ENCODE results near the gene PXN.

GRCh38 chr12:120247183-120247582 is 18.3 kb downstream of the PXN start:
- TF ChIP-seq, protein P1, sequence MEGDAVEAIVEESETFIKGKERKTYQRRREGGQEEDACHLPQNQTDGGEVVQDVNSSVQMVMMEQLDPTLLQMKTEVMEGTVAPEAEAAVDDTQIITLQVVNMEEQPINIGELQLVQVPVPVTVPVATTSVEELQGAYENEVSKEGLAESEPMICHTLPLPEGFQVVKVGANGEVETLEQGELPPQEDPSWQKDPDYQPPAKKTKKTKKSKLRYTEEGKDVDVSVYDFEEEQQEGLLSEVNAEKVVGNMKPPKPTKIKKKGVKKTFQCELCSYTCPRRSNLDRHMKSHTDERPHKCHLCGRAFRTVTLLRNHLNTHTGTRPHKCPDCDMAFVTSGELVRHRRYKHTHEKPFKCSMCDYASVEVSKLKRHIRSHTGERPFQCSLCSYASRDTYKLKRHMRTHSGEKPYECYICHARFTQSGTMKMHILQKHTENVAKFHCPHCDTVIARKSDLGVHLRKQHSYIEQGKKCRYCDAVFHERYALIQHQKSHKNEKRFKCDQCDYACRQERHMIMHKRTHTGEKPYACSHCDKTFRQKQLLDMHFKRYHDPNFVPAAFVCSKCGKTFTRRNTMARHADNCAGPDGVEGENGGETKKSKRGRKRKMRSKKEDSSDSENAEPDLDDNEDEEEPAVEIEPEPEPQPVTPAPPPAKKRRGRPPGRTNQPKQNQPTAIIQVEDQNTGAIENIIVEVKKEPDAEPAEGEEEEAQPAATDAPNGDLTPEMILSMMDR (IDR thresholded peaks at IDR 0.05), result no peak
- no peak for TF ChIP-seq EZH2 (IDR thresholded peaks at IDR 0.05)
